Stimulated activated CD8-positive, alpha-beta memory T cell treated with anti-CD3 and anti-CD28 coated beads, Interleukin-12 subunit alpha, Interleukin-12 subunit beta, amount 100 ng/mL, for 1 hour (primary cell): ENCODE measurements around the gene KCNB1.

Experiments
- DNase-seq: peaks from one replicate; pipeline ENCODE4 v3.0.0-alpha.2; 2020; ENCODE audit warnings: low read depth

KCNB1 gene

GRCh38 chr20:49351775-49352174 lies 130.7 kb downstream of the KCNB1 start:
- DNase-seq, result no peak

- DNase-seq, result no peak
These were observed 132.7 kb downstream of the KCNB1 start for GRCh38 chr20:49349694-49350252.

GRCh38 chr20:49349078-49349477 lies 133.4 kb downstream of the KCNB1 start:
- DNase-seq, result no peak

GRCh38 chr20:49348563-49348962 lies 133.9 kb downstream of the KCNB1 start:
- no peak for DNase-seq

- no peak for DNase-seq
These were observed 135.3 kb downstream of the KCNB1 start for GRCh38 chr20:49347156-49347555.

- DNase-seq, result no peak
These were observed 135.8 kb downstream of the KCNB1 start for GRCh38 chr20:49346682-49347081.

- no peak for DNase-seq
These were observed 136.9 kb downstream of the KCNB1 start for GRCh38 chr20:49345524-49345923.

GRCh38 chr20:49344975-49345374 lies 137.5 kb downstream of the KCNB1 start:
- DNase-seq, result no peak

GRCh38 chr20:49344140-49344539 lies 138.3 kb downstream of the KCNB1 start:
- no peak for DNase-seq

- no peak for DNase-seq
These were observed 139.2 kb downstream of the KCNB1 start for GRCh38 chr20:49343246-49343645.

- DNase-seq, result no peak
These were observed 142.1 kb downstream of the KCNB1 start for GRCh38 chr20:49340161-49340966.

- DNase-seq, result no peak
These were observed 143.3 kb downstream of the KCNB1 start for GRCh38 chr20:49339123-49339522.

- DNase-seq, result no peak
These were observed 144.4 kb downstream of the KCNB1 start for GRCh38 chr20:49338061-49338460.

- no peak for DNase-seq
These were observed 145.1 kb downstream of the KCNB1 start for GRCh38 chr20:49337357-49337756.

- DNase-seq, result no peak
These were observed 145.7 kb downstream of the KCNB1 start for GRCh38 chr20:49336786-49337185.

GRCh38 chr20:49335476-49335875 lies 147.0 kb downstream of the KCNB1 start:
- no peak for DNase-seq

GRCh38 chr20:49330701-49331615 lies 151.5 kb downstream of the KCNB1 start:
- no peak for DNase-seq

- DNase-seq, result no peak
These were observed 153.7 kb downstream of the KCNB1 start for GRCh38 chr20:49328790-49329189.

GRCh38 chr20:49326026-49326425 lies 156.4 kb downstream of the KCNB1 start:
- no peak for DNase-seq

GRCh38 chr20:49324306-49324705 lies 158.2 kb downstream of the KCNB1 start:
- no peak for DNase-seq

- no peak for DNase-seq
These were observed 158.7 kb downstream of the KCNB1 start for GRCh38 chr20:49323622-49324238.

GRCh38 chr20:49320460-49320859 lies 162.0 kb downstream of the KCNB1 start:
- DNase-seq, result no peak
